HEK293T (cell line): ENCODE measurements around the gene IGF1R.
A peak's percentile ranks its signal among the peaks of the same experiment; 100 is the strongest.

Source experiments
- BHLHE40 ChIP-seq: fragments of 450-650 bp; IDR thresholded peaks from 2 replicates; pipeline ENCODE4 v1.6.1; 2016; ENCODE audit warnings: mild to moderate bottlenecking, moderate library complexity, borderline replicate concordance
- ELF4 ChIP-seq: fragments of 450-650 bp; IDR thresholded peaks from 2 replicates; pipeline ENCODE4 v1.6.1; 2017; ENCODE audit warnings: antibody characterized with exemption
- FOXA1 ChIP-seq: fragments of 450-650 bp; IDR thresholded peaks from 2 replicates; pipeline ENCODE4 v1.6.1; 2016; ENCODE audit warnings: mild to moderate bottlenecking
- FOXK2 ChIP-seq: fragments of 450-650 bp; IDR thresholded peaks from 2 replicates; pipeline ENCODE4 v1.6.1; 2016; ENCODE audit warnings: mild to moderate bottlenecking
- FOXM1 ChIP-seq: fragments of 450-650 bp; IDR thresholded peaks from 2 replicates; pipeline ENCODE4 v1.6.1; 2017; ENCODE audit warnings: mild to moderate bottlenecking, borderline replicate concordance
- L3MBTL2 ChIP-seq: fragments of 450-650 bp; conservative IDR thresholded peaks from 2 replicates; pipeline ENCODE4 v1.6.1; 2016; ENCODE audit warnings: mild to moderate bottlenecking
- NFRKB ChIP-seq: fragments of 450-650 bp; IDR thresholded peaks from 2 replicates; pipeline ENCODE4 v1.6.1; 2016; ENCODE audit warnings: mild to moderate bottlenecking, moderate library complexity
- SP1 ChIP-seq: fragments of 450-650 bp; IDR thresholded peaks from 2 replicates; pipeline ENCODE4 v1.6.1; 2017
- SUZ12 ChIP-seq: fragments of 450-650 bp; IDR thresholded peaks from 2 replicates; pipeline ENCODE4 v1.6.1; 2016; ENCODE audit warnings: mild to moderate bottlenecking
- TARDBP ChIP-seq: fragments of 450-650 bp; IDR thresholded peaks from 2 replicates; pipeline ENCODE4 v1.6.1; 2016
- ZNF384 ChIP-seq: fragments of 450-650 bp; IDR thresholded peaks from 2 replicates; pipeline ENCODE4 v1.6.1; 2016
- TF ChIP-seq, protein P1 (sequence below): fragments of 450-650 bp; IDR thresholded peaks from 2 replicates; pipeline ENCODE4 v1.6.1; 2016

DNA sequence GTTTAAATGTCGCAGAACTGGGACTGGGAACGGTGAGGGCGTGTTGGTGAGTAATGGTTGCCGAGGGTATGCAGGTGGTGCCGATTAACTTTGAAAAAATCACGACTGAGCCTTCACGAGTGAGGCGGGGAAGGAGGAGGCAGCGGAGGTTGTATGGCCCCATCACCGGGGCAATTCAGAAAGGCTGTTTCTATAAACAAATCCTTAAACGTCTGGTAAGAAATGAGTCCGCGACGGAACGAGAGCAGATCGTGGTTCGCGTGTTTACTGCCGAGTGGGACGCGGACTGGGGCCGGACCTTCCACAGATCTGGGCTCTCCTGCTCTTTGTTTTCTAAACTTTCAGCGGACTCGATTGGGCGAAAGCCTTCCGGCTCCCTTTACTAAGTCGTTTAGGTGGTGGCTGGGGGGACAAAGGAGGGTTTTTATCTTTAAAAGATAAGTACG is 2.7 kb downstream of the IGF1R start:
- TF ChIP-seq SP1 (no peak), L3MBTL2 (no peak), FOXM1 (no peak), SUZ12 (no peak), FOXK2 (no peak), ELF4 (no peak), ZNF384 (no peak), NFRKB (no peak), TARDBP (peak; percentile 35; the same call in 1 of the 2 replicates), BHLHE40 (no peak), FOXA1 (no peak)
- TF ChIP-seq, protein P1, sequence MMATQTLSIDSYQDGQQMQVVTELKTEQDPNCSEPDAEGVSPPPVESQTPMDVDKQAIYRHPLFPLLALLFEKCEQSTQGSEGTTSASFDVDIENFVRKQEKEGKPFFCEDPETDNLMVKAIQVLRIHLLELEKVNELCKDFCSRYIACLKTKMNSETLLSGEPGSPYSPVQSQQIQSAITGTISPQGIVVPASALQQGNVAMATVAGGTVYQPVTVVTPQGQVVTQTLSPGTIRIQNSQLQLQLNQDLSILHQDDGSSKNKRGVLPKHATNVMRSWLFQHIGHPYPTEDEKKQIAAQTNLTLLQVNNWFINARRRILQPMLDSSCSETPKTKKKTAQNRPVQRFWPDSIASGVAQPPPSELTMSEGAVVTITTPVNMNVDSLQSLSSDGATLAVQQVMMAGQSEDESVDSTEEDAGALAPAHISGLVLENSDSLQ, result no peak
